ENCODE data around the gene ACY1. TPM values are rescaled to one million over a fixed set of nuclear protein-coding genes. Genes with fewer than 3 reads are reported as not detected.

ACY1 gene
- polyA plus RNA-seq, 1 of the 3 experiments (the other 2 are of a cell fraction) = 93.0 TPM

DNA sequence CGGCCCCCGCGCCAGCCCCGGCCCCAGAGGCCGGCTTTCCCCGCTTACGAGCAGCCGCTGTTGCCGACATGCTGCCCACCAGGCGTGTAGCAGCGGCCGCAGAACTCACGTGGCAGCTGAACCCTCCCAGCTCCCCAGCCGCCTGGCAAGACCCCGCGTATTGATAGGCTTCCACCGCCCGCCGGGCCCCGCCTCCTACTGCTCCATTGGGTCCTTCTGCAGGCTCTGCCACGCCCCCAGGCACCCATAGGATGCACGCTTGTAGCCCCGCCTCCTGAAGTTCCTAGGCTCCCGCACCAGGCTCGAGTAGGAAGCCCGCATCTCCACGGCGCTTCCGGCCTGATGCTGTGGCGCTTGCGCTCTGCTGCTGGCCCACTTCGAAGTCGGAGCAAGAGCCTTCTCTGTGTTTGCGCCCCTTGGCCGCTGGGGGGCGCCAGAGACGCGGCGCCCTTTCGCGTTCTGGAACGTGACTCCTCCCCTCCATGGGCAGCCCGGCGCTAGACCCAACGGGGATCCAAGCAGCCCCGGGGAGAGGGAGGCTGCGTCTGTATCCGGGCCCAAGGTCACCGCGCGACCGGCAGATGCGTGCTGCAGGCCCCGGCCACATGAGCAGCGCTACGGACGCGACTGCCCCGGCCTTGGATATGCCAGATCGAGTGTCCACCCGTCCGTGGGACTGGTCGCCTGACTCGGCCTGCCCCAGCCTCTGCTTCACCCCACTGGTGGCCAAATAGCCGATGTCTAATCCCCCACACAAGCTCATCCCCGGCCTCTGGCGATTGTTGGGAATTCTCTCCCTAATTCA lies 41.3 kb upstream of the ACY1 start, which contains the start of the genes PARP3 and RRP9 (continued):
- TF ChIP-seq, protein P1, sequence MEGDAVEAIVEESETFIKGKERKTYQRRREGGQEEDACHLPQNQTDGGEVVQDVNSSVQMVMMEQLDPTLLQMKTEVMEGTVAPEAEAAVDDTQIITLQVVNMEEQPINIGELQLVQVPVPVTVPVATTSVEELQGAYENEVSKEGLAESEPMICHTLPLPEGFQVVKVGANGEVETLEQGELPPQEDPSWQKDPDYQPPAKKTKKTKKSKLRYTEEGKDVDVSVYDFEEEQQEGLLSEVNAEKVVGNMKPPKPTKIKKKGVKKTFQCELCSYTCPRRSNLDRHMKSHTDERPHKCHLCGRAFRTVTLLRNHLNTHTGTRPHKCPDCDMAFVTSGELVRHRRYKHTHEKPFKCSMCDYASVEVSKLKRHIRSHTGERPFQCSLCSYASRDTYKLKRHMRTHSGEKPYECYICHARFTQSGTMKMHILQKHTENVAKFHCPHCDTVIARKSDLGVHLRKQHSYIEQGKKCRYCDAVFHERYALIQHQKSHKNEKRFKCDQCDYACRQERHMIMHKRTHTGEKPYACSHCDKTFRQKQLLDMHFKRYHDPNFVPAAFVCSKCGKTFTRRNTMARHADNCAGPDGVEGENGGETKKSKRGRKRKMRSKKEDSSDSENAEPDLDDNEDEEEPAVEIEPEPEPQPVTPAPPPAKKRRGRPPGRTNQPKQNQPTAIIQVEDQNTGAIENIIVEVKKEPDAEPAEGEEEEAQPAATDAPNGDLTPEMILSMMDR (IDR thresholded peaks at IDR 0.05) = peak; percentile 98
- TF ChIP-seq EP300 (IDR thresholded peaks at IDR 0.05; ENCODE audit: borderline replicate concordance in 1 of 2, low read depth in 1 of 2, low read length in 1 of 2) = no peak; a peak in 1 of 4 replicates
- TF ChIP-seq MEF2A (IDR thresholded peaks at IDR 0.05; ENCODE audit: borderline replicate concordance, low read depth) = no peak
- no peak; the same call in 1 of the 2 replicates for TF ChIP-seq NFIC (IDR thresholded peaks at IDR 0.05; ENCODE audit: borderline replicate concordance)
- no peak for TF ChIP-seq JUND (IDR thresholded peaks at IDR 0.05)
- no peak for TF ChIP-seq RXRA (IDR thresholded peaks at IDR 0.05; ENCODE audit: borderline replicate concordance, low read depth)
- TF ChIP-seq, protein P2, sequence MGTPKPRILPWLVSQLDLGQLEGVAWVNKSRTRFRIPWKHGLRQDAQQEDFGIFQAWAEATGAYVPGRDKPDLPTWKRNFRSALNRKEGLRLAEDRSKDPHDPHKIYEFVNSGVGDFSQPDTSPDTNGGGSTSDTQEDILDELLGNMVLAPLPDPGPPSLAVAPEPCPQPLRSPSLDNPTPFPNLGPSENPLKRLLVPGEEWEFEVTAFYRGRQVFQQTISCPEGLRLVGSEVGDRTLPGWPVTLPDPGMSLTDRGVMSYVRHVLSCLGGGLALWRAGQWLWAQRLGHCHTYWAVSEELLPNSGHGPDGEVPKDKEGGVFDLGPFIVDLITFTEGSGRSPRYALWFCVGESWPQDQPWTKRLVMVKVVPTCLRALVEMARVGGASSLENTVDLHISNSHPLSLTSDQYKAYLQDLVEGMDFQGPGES (IDR thresholded peaks at IDR 0.05; ENCODE audit: low read depth, low read length) = peak; percentile 64; the same call in 1 of the 2 replicates
- no peak; the same call in 1 of the 2 replicates for TF ChIP-seq TCF12 (IDR thresholded peaks at IDR 0.05)
- no peak for TF ChIP-seq TEAD4 (IDR thresholded peaks at IDR 0.05; ENCODE audit: borderline replicate concordance, insufficient read depth)
- TF ChIP-seq MXI1 (IDR thresholded peaks at IDR 0.05; ENCODE audit: low read depth, low read length) = peak; percentile 100
- no peak for TF ChIP-seq EZH2phosphoT487 (IDR thresholded peaks at IDR 0.05; ENCODE audit: borderline replicate concordance, low read depth)

DNA sequence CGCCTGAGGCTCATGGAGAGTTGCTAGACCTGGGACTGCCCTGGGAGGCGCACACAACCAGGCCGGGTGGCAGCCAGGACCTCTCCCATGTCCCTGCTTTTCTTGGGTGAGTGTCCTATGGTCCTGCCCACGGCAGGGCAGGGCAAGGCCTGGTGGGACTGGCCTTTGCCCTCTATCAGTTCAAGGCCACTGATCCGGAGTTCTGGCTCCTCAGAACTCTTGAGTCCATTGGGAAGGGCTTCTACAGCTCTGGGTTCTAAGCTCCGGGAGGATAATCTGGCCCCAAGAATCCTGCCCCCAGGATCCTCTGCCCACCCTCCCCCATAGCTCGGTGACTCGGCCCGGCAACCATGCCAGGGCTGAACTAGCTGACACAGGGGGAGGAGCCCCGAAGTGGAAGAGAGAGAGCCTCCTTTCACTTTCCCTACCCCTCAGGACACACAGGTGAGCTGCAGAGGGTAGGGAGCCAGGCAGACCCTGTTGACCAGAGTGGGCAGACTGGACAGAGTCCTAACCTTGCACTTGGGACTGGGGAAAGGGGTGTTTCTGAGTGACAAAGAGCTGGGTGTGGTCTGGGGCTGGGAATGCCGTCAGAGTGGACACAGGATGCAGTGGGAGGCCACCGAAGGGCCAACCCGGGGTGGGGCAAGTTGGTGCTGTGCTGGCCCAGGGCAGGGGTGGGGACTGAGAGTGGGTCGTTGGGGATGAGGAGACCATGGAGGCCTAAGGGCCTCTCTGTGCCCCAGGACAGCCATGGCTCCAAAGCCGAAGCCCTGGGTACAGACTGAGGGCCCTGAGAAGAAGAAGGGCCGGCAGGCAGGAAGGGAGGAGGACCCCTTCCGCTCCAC lies 40.5 kb upstream of the ACY1 start:
- TF ChIP-seq NRF1 (IDR thresholded peaks at IDR 0.05; ENCODE audit: low read depth, low read length) = no peak
- TF ChIP-seq POLR2AphosphoS5 (IDR thresholded peaks at IDR 0.05; ENCODE audit: low read depth, low read length) = 0 out of 2 replicates have a peak, but pooled peaks have one; percentile 31
- TF ChIP-seq TAF1 (IDR thresholded peaks at IDR 0.05; ENCODE audit: borderline replicate concordance, low read depth, low read length) = peak; percentile 38; the same call in 1 of the 2 replicates
- TF ChIP-seq, protein P3, sequence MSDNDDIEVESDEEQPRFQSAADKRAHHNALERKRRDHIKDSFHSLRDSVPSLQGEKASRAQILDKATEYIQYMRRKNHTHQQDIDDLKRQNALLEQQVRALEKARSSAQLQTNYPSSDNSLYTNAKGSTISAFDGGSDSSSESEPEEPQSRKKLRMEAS (IDR thresholded peaks at IDR 0.05; ENCODE audit: low read depth) = no peak
- TF ChIP-seq, protein P4, sequence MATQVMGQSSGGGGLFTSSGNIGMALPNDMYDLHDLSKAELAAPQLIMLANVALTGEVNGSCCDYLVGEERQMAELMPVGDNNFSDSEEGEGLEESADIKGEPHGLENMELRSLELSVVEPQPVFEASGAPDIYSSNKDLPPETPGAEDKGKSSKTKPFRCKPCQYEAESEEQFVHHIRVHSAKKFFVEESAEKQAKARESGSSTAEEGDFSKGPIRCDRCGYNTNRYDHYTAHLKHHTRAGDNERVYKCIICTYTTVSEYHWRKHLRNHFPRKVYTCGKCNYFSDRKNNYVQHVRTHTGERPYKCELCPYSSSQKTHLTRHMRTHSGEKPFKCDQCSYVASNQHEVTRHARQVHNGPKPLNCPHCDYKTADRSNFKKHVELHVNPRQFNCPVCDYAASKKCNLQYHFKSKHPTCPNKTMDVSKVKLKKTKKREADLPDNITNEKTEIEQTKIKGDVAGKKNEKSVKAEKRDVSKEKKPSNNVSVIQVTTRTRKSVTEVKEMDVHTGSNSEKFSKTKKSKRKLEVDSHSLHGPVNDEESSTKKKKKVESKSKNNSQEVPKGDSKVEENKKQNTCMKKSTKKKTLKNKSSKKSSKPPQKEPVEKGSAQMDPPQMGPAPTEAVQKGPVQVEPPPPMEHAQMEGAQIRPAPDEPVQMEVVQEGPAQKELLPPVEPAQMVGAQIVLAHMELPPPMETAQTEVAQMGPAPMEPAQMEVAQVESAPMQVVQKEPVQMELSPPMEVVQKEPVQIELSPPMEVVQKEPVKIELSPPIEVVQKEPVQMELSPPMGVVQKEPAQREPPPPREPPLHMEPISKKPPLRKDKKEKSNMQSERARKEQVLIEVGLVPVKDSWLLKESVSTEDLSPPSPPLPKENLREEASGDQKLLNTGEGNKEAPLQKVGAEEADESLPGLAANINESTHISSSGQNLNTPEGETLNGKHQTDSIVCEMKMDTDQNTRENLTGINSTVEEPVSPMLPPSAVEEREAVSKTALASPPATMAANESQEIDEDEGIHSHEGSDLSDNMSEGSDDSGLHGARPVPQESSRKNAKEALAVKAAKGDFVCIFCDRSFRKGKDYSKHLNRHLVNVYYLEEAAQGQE (IDR thresholded peaks at IDR 0.05; ENCODE audit: low read depth, low read length) = no peak
- H3F3A ChIP-seq (replicated peaks; ENCODE audit: insufficient read depth) = no peaks in the 10 kb centered on the region

More for the DNA sequence above, 40.5 kb upstream of the ACY1 start:
- H3K4me3 ChIP-seq (ENCODE audit: low read depth in 2 of 2, low read length in 1 of 2) = peak overlapping the region; percentile 50 to 51
- H4K20me1 ChIP-seq (ENCODE audit: insufficient read depth) = 0 out of 2 replicates have a peak, but pooled peaks cover 6% of the 10 kb centered on the region
- DNase-seq = peak; percentile 54
- no peaks in the 10 kb centered on the region for H3K27me3 ChIP-seq (ENCODE audit: insufficient read depth)
- H3K4me2 ChIP-seq = peak overlapping the region; percentile 87
- CTCF ChIA-PET = interaction anchor here (0.6 to 5.3 kb wide), 22 partner anchors 10 to 465 kb away, joined by 3 to 80 read pairs (median 6); partner anchors contain the start of genes ABHD14A, ABHD14B, ACY1 and DUSP7
- H3K79me2 ChIP-seq (ENCODE audit: insufficient read depth) = peaks cover 33% of the 10 kb centered on the region
- no peaks in the 10 kb centered on the region for H3K9me2 ChIP-seq
- peak overlapping the region; percentile 80 for H2AFZ ChIP-seq (ENCODE audit: low read depth)
- H3K27ac ChIP-seq (ENCODE audit: low read depth in 2 of 2, low read length in 1 of 2) = peak overlapping the region; percentile 85 to 97
- peaks cover 0 to 12% of the 10 kb centered on the region in 2 experiments for H3K36me3 ChIP-seq (replicated peaks in 1 of 2; ENCODE audit: control insufficient read depth in 1 of 2, insufficient read depth in 2 of 2, low read length in 1 of 2)
- H3K4me1 ChIP-seq (ENCODE audit: control insufficient read depth in 1 of 2, insufficient read depth in 2 of 2, low read depth in 1 of 2, low read length in 1 of 2) = peaks cover 11 to 18% of the 10 kb centered on the region in 2 experiments; a peak in 3 of 4 replicates
- peak overlapping the region; percentile 82 for H3K9ac ChIP-seq
- POLR2A ChIA-PET = interaction anchor here (0.9 to 2.3 kb wide), 9 partner anchors 15 to 53 kb away, joined by 3 to 19 read pairs (median 4); partner anchors contain the start of genes ABHD14B, PCBP4 and RPL29
- H3K9me3 ChIP-seq = no peaks in the 10 kb centered on the region
- WGBS (ENCODE audit: low lambda C conversion rate) = 71% methylated on average over 9 of the region's 17 CpGs
